Aorta (tissue), 5 donors: ENCODE results near the gene ABCA10. TPM values are rescaled to one million over a fixed set of nuclear protein-coding genes. Genes with fewer than 3 reads are reported as not detected.

Source experiments
- ATAC-seq: fragments of 200-7000 bp; cut with Tn5 transposase; one replicate; pipeline ENCODE4 v1.9.1; 2022; ENCODE audit warnings: moderate library complexity; ENCODE audit not compliant: low FRiP score
- DNase-seq, 2 donors: peaks; one replicate each; pipeline ENCODE4 v3.0.0-alpha.2; 2020
- H3K27ac ChIP-seq, 2 donors: one replicate each; pipeline ENCODE4 v1.5.1; 2013; ENCODE audit warnings: low read length in 2 of 2, mild to moderate bottlenecking in 2 of 2, moderate library complexity in 2 of 2, control low read depth in 1 of 2, inconsistent platforms in 1 of 2, low read depth in 1 of 2
- H3K27me3 ChIP-seq, 2 donors: one replicate each; pipeline ENCODE4 v1.6.1; 2013; ENCODE audit warnings: control low read depth in 1 of 2, low read length in 1 of 2, mild to moderate bottlenecking in 1 of 2, moderate library complexity in 1 of 2; ENCODE audit not compliant: insufficient read depth in 2 of 2, control insufficient read depth in 1 of 2
- H3K36me3 ChIP-seq, 2 donors: one replicate each; pipeline ENCODE4 v1.6.1; 2013; ENCODE audit warnings: control low read depth in 1 of 2, low read length in 1 of 2, mild to moderate bottlenecking in 1 of 2; ENCODE audit not compliant: insufficient read depth in 2 of 2, control insufficient read depth in 1 of 2
- H3K4me1 ChIP-seq, 2 donors: one replicate each; pipeline ENCODE4 v1.6.1; 2013; ENCODE audit warnings: low read length in 2 of 2, control low read depth in 1 of 2, mild to moderate bottlenecking in 1 of 2, moderate library complexity in 1 of 2; ENCODE audit not compliant: insufficient read depth in 2 of 2, control insufficient read depth in 1 of 2
- H3K4me3 ChIP-seq, 2 donors: one replicate each; pipeline ENCODE4 v1.5.1; 2013; ENCODE audit warnings: low read length in 2 of 2, control low read depth in 1 of 2, mild to moderate bottlenecking in 1 of 2
- H3K9me3 ChIP-seq: one replicate; pipeline ENCODE4 v1.6.1; 2013; ENCODE audit warnings: mild to moderate bottlenecking, low read length; ENCODE audit not compliant: control insufficient read depth
- WGBS, 2 donors: extraction: QIAGEN DNeasy Blood & Tissue Kit; methylation state at CpG; one replicate each; pipeline ENCODE4 v1.1.7; 2013; 5-methylcytosine and 5-hydroxymethylcytosine counted together
- intact Hi-C, 2 donors: fragments of 100-400 bp; cut with DNase I; formaldehyde crosslinking; loops; one replicate each; pipeline versions ENCODE4 v1.14.2 to v1.15.0; 2022
- polyA plus RNA-seq, 2 donors: library from polyadenylated mRNA; stranded (reverse); fragments of 200-250 nt; gene quantifications; one replicate each; pipeline ENCODE4 v1.2.3, GENCODE V29; 2013
- total RNA-seq, 2 donors: library from RNA; stranded (reverse); fragmentation: NEBNext Ultra II Directional; extraction: Animal tissue kit (Norgen Biotek cat#: 25700); gene quantifications; one replicate each; pipeline ENCODE4 v1.2.1, GENCODE V29; 2021
- donor health status: healthy with polysubstance abuse.
- donor health status: Bipolar disorder and iron deficiency.
- donor health status: DM: no; HTN: no; CAD: no.
- donor health status: DM: no; HTN: no; CAD: no.
- donor health status: DM: yes; HTN: yes; CAD: no.

The ABCA10 gene
- total and polyA plus RNA-seq, 4 donors = 1.5 to 137 (median 8.3) TPM

DNA sequence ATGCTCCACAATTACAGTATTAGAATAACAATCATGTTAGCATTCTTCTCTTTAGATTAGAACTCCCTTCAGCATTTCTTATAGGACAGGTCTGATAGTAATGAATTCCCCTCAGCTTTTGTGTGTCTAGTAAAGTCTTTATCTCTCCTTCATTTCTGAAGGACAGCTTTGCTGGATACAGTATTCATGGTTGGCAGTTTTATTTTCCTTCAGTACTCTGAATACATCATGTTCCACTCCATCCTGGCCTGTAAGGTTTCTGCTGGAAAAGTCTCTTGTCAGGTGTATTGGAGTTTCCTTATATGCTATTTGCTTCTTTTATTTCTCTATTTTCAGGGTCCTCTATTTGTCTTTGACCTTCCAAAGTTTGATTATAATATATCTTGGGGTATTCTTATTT lies 4.0 kb upstream of the ABCA10 start:
- intact Hi-C loops = no loop called here
- no peak overlapping the region for H3K27ac ChIP-seq

DNA sequence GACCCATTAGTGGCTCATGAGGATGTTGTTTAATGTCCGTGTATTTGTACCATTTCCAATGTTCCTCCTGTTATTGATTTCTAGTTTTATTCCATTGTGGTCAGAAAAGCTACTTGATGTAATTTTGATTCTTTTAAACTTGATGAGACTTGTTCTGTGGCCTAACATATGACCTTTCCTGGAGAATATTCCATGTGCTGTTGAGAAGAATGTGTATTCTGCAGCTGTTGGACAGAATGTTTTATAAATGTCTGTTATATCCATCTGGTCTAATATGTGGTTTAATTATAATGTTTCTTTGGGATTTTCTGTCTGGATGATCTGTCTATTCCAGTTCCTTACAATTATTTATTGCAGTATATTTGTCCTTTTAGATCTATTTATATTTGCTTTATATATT lies 2.9 kb upstream of the ABCA10 start:
- intact Hi-C loops = no loop called here
- Histone ChIP-seq H3K36me3 (no peaks in the 10 kb centered on the region), H3K27me3 (no peaks in the 10 kb centered on the region), H3K9me3 (no peaks in the 10 kb centered on the region), H3K4me3 (no peak overlapping the region), H3K4me1 (no peaks in the 10 kb centered on the region), H3K27ac (no peak overlapping the region)
- ATAC-seq (no peak), DNase-seq (no peak)
- 97 to 100% methylated on average over 1 of the region's 1 CpG for WGBS, 2 donors

More for the DNA sequence above, 4.0 kb upstream of the ABCA10 start:
- DNase-seq = no peak
- no peak for ATAC-seq
- no peak overlapping the region for H3K4me3 ChIP-seq
- no peaks in the 10 kb centered on the region for H3K36me3 ChIP-seq
- no peaks in the 10 kb centered on the region for H3K27me3 ChIP-seq
- H3K9me3 ChIP-seq = no peaks in the 10 kb centered on the region
- H3K4me1 ChIP-seq = no peaks in the 10 kb centered on the region

DNA sequence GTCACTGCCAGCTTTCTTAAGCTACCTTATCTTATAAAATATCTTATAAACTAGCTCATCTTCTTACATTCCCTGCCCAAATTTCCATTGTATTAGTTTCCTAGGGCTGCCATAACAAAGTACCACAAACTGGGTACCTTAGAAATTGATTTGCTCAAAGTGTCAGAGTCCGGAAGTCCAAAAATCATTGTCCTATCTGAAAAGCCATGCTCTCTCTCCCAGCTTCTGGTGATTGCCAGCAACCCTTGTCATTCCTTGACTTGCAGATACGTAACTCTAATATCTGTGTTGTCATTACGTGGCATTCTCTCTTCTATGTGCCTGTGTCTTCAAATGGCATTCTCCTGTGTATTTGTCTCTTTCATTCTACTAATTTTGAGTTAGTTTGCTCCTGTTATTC lies 2.3 kb upstream of the ABCA10 start:
- Histone ChIP-seq H3K27ac (no peak overlapping the region), H3K36me3 (no peaks in the 10 kb centered on the region), H3K4me1 (no peaks in the 10 kb centered on the region), H3K27me3 (no peaks in the 10 kb centered on the region), H3K9me3 (no peaks in the 10 kb centered on the region), H3K4me3 (no peak overlapping the region)
- 83 to 89% methylated on average over 3 of the region's 3 CpGs for WGBS, 2 donors
- ATAC-seq (no peak), DNase-seq (no peak)
- intact Hi-C loops = no loop called here

DNA sequence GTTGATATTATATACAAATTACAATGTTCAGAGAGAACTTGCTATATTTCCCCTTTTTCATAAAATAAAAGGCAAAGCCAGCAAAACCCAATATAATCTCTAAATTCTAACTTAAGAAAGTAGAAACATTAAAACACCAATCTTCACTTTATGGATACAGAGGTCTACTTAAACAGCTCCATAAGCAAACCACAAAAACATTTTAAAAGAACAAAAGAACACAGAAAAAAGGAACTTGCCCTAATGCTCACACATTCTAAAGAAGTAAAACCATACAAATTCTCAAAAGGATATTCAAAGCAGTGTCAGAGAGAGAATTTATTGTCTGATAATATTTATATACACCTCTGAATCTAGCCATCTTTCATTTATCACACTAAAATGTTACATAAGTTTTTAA lies 606 bp downstream of the ABCA10 start:
- DNase-seq (no peak), ATAC-seq (no peak)
- Histone ChIP-seq H3K4me1 (no peaks in the 10 kb centered on the region), H3K36me3 (no peaks in the 10 kb centered on the region), H3K27ac (no peak overlapping the region), H3K9me3 (no peaks in the 10 kb centered on the region), H3K27me3 (no peaks in the 10 kb centered on the region), H3K4me3 (no peak overlapping the region)
- intact Hi-C loops = no loop called here

DNA sequence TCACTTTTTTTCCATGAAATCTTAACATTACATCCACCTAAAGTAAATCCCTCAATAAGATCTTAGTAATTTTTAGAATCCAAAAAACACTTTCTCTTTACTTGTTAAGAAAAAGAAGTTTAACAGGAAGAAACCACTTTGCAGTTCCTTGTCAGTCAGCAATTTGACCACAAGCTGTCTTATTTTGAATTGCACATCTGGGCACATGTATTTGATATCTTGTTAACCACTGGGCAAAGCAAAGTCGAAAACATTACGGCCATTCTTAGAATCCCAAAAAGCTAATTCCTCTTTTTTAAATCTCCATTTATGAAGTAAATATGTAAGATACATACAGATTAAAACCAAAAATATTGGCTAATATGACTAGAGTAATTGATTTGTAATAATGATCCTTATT lies 1.1 kb downstream of the ABCA10 start:
- 83 to 85% methylated on average over 2 of the region's 2 CpGs for WGBS, 2 donors
- H3K27me3 ChIP-seq = no peaks in the 10 kb centered on the region
- H3K4me1 ChIP-seq = no peaks in the 10 kb centered on the region
- no peak overlapping the region for H3K4me3 ChIP-seq
- no peak for DNase-seq
- H3K9me3 ChIP-seq = no peaks in the 10 kb centered on the region
- no peak overlapping the region for H3K27ac ChIP-seq
- no peaks in the 10 kb centered on the region for H3K36me3 ChIP-seq
- intact Hi-C loops = no loop called here
- ATAC-seq = no peak

DNA sequence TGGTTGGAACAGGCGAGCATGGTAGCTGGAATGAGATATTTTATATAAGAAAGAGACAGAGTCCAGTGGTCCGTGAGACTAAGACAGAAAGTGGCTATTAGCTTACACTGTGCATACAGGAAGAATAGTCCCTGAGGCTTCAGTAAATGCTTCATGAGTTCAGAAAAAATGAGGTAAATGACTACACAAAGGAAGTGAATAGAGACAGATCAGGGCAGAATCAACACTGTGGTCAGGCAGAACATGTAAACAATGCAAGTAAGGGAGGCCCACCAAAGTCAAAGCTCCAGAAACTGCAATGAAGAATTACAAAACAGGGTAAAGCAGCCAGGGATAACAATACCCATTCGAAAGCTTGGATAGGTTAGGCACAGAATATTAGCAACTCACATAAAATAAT lies 4.8 kb downstream of the ABCA10 start:
- Histone ChIP-seq H3K4me3 (no peak overlapping the region), H3K27ac (no peak overlapping the region), H3K4me1 (no peaks in the 10 kb centered on the region), H3K27me3 (no peaks in the 10 kb centered on the region), H3K36me3 (peaks cover 0 to 3% of the 10 kb centered on the region in 2 donors), H3K9me3 (no peaks in the 10 kb centered on the region)
- WGBS, 2 donors = 67 to 68% methylated on average over 3 of the region's 3 CpGs
- DNase-seq (no peak), ATAC-seq (no peak)
- intact Hi-C loops = no loop called here

DNA sequence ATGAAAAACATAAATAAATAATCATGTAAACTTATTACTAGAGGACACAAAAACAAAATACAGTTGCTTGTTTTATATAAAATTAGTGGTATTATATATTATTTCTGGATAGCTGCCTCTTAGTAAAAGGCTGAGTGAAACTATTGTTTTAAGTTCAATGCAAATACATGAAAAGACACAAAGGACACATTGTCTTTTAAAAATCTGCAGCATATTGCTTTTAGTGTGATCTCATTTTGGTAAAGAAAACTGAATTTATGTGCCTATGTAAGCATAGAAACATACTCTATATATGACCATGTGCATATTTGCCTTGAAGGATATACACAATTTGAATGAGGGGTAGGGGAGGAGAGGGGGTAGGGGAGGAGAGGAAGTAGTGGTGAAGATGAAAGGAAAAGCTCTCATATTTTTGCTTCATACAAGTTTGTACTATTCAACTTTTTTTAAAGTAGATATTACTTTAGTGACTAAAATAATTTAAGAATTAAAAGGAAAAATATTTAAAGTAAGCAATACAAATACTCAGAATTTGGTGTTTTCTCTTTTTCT lies 5.8 kb downstream of the ABCA10 start:
- H3K4me1 ChIP-seq = no peaks in the 10 kb centered on the region
- H3K27ac ChIP-seq = no peak overlapping the region
- DNase-seq = no peak

DNA sequence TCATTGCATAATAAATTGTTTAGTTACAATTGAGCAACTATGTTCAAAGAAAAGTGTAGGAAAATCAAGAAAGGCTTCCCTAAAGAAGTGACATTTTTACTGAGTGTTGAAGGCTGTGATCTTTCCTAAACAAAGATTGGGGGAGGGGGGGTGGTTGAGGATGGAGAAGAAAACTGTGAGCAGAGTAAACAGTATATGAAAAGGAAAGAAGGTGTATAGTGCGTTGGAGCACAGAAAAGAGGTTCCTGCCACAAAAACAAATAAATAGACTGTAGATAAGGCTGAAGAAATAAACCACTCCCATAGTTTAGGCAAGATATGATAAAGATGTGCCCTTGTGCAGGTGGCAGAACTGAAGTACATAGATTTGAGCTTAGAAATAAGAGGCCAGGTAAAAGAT lies 8.5 kb downstream of the ABCA10 start:
- intact Hi-C loops = no loop called here
- no peak for ATAC-seq
- whole genome bisulfite sequencing, 2 donors = 60 to 65% methylated on average over 1 of the region's 1 CpG

More for the DNA sequence above, 5.8 kb downstream of the ABCA10 start:
- Histone ChIP-seq H3K27me3 (no peaks in the 10 kb centered on the region), H3K36me3 (peaks cover 0 to 5% of the 10 kb centered on the region in 2 donors), H3K4me3 (no peak overlapping the region), H3K9me3 (no peaks in the 10 kb centered on the region)
- intact Hi-C loops = no loop called here
- ATAC-seq = no peak

DNA sequence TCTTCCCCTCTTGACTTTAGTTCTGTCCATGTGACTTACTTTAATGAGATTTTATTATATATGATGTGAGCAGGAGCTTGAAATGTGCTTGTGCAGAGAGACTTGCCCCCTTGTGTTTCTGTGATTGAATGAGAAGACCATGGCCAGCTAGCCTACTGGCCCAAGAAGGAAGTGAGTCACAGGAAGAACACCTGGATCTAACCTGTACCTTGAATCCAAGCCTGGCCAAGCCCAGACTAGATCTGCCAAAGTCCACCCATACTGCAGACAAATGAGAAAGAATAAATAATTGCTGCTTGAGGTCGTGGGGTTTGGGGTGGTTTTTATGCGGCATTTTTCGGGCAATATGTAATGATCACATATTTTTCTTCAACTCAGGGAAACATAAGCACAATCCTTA lies 9.6 kb downstream of the ABCA10 start:
- no peaks in the 10 kb centered on the region for H3K9me3 ChIP-seq
- no peak overlapping the region for H3K27ac ChIP-seq
- no peak overlapping the region for H3K4me3 ChIP-seq
- intact Hi-C loops = no loop called here
- peaks cover 0 to 5% of the 10 kb centered on the region in 2 donors for H3K36me3 ChIP-seq
- H3K4me1 ChIP-seq = no peaks in the 10 kb centered on the region
- 65 to 73% methylated on average over 3 of the region's 3 CpGs for WGBS, 2 donors
- ATAC-seq (no peak), DNase-seq (no peak)
- H3K27me3 ChIP-seq = no peaks in the 10 kb centered on the region

More for the DNA sequence above, 8.5 kb downstream of the ABCA10 start:
- no peaks in the 10 kb centered on the region for H3K27me3 ChIP-seq
- no peak overlapping the region for H3K27ac ChIP-seq
- no peak for DNase-seq
- no peak overlapping the region for H3K4me3 ChIP-seq
- H3K4me1 ChIP-seq = no peaks in the 10 kb centered on the region
- H3K9me3 ChIP-seq = no peaks in the 10 kb centered on the region
- H3K36me3 ChIP-seq = peaks cover 0 to 5% of the 10 kb centered on the region in 2 donors
